SJSA1 (cell line): ENCODE data around the gene HDAC6. TPM values are rescaled to one million over a fixed set of nuclear protein-coding genes. Genes with fewer than 3 reads are reported as not detected.

Experiments
- DNase-seq, 2 experiments: peaks; one replicate each; pipeline ENCODE4 v3.0.0-alpha.2; 2015 to 2020; ENCODE audit warnings: low spot score in 2 of 2, low read depth in 1 of 2
- H3K27ac ChIP-seq: fragments of 250-450 bp; sonication (Bioruptor Pico); 2 replicates; pipeline ENCODE4 v1.5.1; 2020; ENCODE audit warnings: mild to moderate bottlenecking, moderate library complexity
- H3K27me3 ChIP-seq: fragments of 250-450 bp; sonication (Bioruptor Pico); replicated peaks from 2 replicates; pipeline ENCODE4 v1.5.1; 2020; ENCODE audit warnings: mild to moderate bottlenecking, moderate library complexity
- H3K36me3 ChIP-seq: fragments of 250-450 bp; sonication (Bioruptor Pico); 2 replicates; pipeline ENCODE4 v1.5.1; 2020; ENCODE audit warnings: mild to moderate bottlenecking
- H3K4me1 ChIP-seq: fragments of 250-450 bp; sonication (Bioruptor Pico); replicated peaks from 2 replicates; pipeline ENCODE4 v1.6.1; 2021; ENCODE audit warnings: mild to moderate bottlenecking
- H3K4me3 ChIP-seq: fragments of 250-450 bp; sonication (Bioruptor Pico); 2 replicates; pipeline ENCODE4 v1.5.1; 2020; ENCODE audit warnings: mild to moderate bottlenecking
- H3K9me3 ChIP-seq: fragments of 250-450 bp; sonication (Bioruptor Pico); replicated peaks from 2 replicates; pipeline ENCODE4 v1.5.1; 2020; ENCODE audit warnings: mild to moderate bottlenecking
- total RNA-seq: library from RNA; depleted of rRNA; stranded (reverse); fragments of >200 nt; shearing (Covaris generic); gene quantifications from 2 replicates; pipeline ENCODE4 v1.2.3, GENCODE V29; 2014

The HDAC6 gene
- total RNA-seq, 1 experiment from 2014 or later, result 77.7 TPM

GRCh38 chrX:48784726-48785125, 17.1 kb upstream of the HDAC6 start:
- no peaks in the 10 kb centered on the region for H3K27me3 ChIP-seq
- no peak overlapping the region for H3K4me3 ChIP-seq
- H3K4me1 ChIP-seq, result no peaks in the 10 kb centered on the region
- no peak for DNase-seq
- no peaks in the 10 kb centered on the region for H3K36me3 ChIP-seq
- H3K9me3 ChIP-seq, result no peaks in the 10 kb centered on the region
- H3K27ac ChIP-seq, result no peak overlapping the region

- Histone ChIP-seq H3K27ac (no peak overlapping the region), H3K4me3 (no peak overlapping the region), H3K27me3 (no peaks in the 10 kb centered on the region), H3K4me1 (no peaks in the 10 kb centered on the region), H3K9me3 (no peaks in the 10 kb centered on the region), H3K36me3 (no peaks in the 10 kb centered on the region)
- DNase-seq, result no peak
Measured at GRCh38 chrX:48785186-48785539, 16.7 kb upstream of the HDAC6 start.

- H3K36me3 ChIP-seq, result no peaks in the 10 kb centered on the region
- DNase-seq, result no peak
Measured at GRCh38 chrX:48785540-48786214, 16.2 kb upstream of the HDAC6 start.

GRCh38 chrX:48786341-48786800, 15.5 kb upstream of the HDAC6 start, which contains the start of gene GATA1:
Gene GATA1, plus strand, starts transcription at chrX:48786590. Its CDS starts 4,520 bp downstream, at chrX:48791110.
- H3K4me1 ChIP-seq, result no peaks in the 10 kb centered on the region
- no peaks in the 10 kb centered on the region for H3K36me3 ChIP-seq
- no peaks in the 10 kb centered on the region for H3K27me3 ChIP-seq
- H3K4me3 ChIP-seq, result no peak within 1 kb of the TSS
- no peak within 1 kb of the TSS for H3K27ac ChIP-seq
- H3K9me3 ChIP-seq, result no peaks in the 10 kb centered on the region
- no peak for DNase-seq

More at GRCh38 chrX:48785540-48786214, 16.2 kb upstream of the HDAC6 start:
- no peak overlapping the region for H3K4me3 ChIP-seq
- H3K27ac ChIP-seq, result no peak overlapping the region
- H3K4me1 ChIP-seq, result no peaks in the 10 kb centered on the region
- H3K27me3 ChIP-seq, result no peaks in the 10 kb centered on the region
- no peaks in the 10 kb centered on the region for H3K9me3 ChIP-seq

GRCh38 chrX:48786825-48787504, 14.9 kb upstream of the HDAC6 start:
- Histone ChIP-seq H3K36me3 (no peaks in the 10 kb centered on the region), H3K9me3 (no peaks in the 10 kb centered on the region), H3K27ac (no peak overlapping the region), H3K27me3 (no peaks in the 10 kb centered on the region), H3K4me3 (no peak overlapping the region), H3K4me1 (no peaks in the 10 kb centered on the region)
- no peak for DNase-seq

GRCh38 chrX:48787505-48788443, 14.1 kb upstream of the HDAC6 start:
- no peaks in the 10 kb centered on the region for H3K36me3 ChIP-seq
- no peak overlapping the region for H3K4me3 ChIP-seq
- DNase-seq, result no peak
- no peaks in the 10 kb centered on the region for H3K27me3 ChIP-seq
- no peaks in the 10 kb centered on the region for H3K4me1 ChIP-seq
- no peaks in the 10 kb centered on the region for H3K9me3 ChIP-seq
- no peak overlapping the region for H3K27ac ChIP-seq

GRCh38 chrX:48789366-48790220, 12.3 kb upstream of the HDAC6 start:
- no peaks in the 10 kb centered on the region for H3K9me3 ChIP-seq
- H3K4me1 ChIP-seq, result peaks cover 4% of the 10 kb centered on the region

GRCh38 chrX:48790477-48790876, 11.4 kb upstream of the HDAC6 start:
- Histone ChIP-seq H3K9me3 (no peaks in the 10 kb centered on the region), H3K27me3 (no peaks in the 10 kb centered on the region), H3K27ac (no peak overlapping the region), H3K36me3 (no peaks in the 10 kb centered on the region), H3K4me1 (peaks cover 13% of the 10 kb centered on the region), H3K4me3 (no peak overlapping the region)
- DNase-seq, result no peak

More at GRCh38 chrX:48789366-48790220, 12.3 kb upstream of the HDAC6 start:
- DNase-seq, result no peak
- Histone ChIP-seq H3K27me3 (no peaks in the 10 kb centered on the region), H3K27ac (no peak overlapping the region), H3K4me3 (no peak overlapping the region), H3K36me3 (no peaks in the 10 kb centered on the region)

- no peak overlapping the region for H3K4me3 ChIP-seq
- H3K36me3 ChIP-seq, result no peaks in the 10 kb centered on the region
- H3K27me3 ChIP-seq, result no peaks in the 10 kb centered on the region
- H3K4me1 ChIP-seq, result peaks cover 19% of the 10 kb centered on the region
- H3K9me3 ChIP-seq, result no peaks in the 10 kb centered on the region
- H3K27ac ChIP-seq, result no peak overlapping the region
- DNase-seq, result no peak
Measured at GRCh38 chrX:48791063-48791820, 10.6 kb upstream of the HDAC6 start.

GRCh38 chrX:48792219-48792618, 9.6 kb upstream of the HDAC6 start:
- Histone ChIP-seq H3K27me3 (no peaks in the 10 kb centered on the region), H3K27ac (no peak overlapping the region), H3K4me3 (no peak overlapping the region), H3K36me3 (no peaks in the 10 kb centered on the region), H3K4me1 (peaks cover 19% of the 10 kb centered on the region), H3K9me3 (no peaks in the 10 kb centered on the region)
- no peak for DNase-seq

- H3K27me3 ChIP-seq, result no peaks in the 10 kb centered on the region
- H3K4me1 ChIP-seq, result peaks cover 19% of the 10 kb centered on the region
- H3K36me3 ChIP-seq, result no peaks in the 10 kb centered on the region
- no peak for DNase-seq
- no peaks in the 10 kb centered on the region for H3K9me3 ChIP-seq
- H3K27ac ChIP-seq, result no peak overlapping the region
- H3K4me3 ChIP-seq, result no peak overlapping the region
Measured at GRCh38 chrX:48793935-48794334, 7.9 kb upstream of the HDAC6 start.

- Histone ChIP-seq H3K36me3 (no peaks in the 10 kb centered on the region), H3K4me1 (peaks cover 19% of the 10 kb centered on the region), H3K4me3 (no peak overlapping the region), H3K27me3 (no peaks in the 10 kb centered on the region), H3K9me3 (no peaks in the 10 kb centered on the region), H3K27ac (no peak overlapping the region)
- no peak for DNase-seq
Measured at GRCh38 chrX:48794340-48794910, 7.4 kb upstream of the HDAC6 start.
